GM19240 (cell line): ENCODE data around the gene PTPRJ.

ENCODE experiments used
- DNase-seq: peaks from one replicate; pipeline ENCODE4 v3.0.0; 2011; ENCODE audit warnings: low spot score; ENCODE audit not compliant: insufficient read length

Gene PTPRJ

DNA sequence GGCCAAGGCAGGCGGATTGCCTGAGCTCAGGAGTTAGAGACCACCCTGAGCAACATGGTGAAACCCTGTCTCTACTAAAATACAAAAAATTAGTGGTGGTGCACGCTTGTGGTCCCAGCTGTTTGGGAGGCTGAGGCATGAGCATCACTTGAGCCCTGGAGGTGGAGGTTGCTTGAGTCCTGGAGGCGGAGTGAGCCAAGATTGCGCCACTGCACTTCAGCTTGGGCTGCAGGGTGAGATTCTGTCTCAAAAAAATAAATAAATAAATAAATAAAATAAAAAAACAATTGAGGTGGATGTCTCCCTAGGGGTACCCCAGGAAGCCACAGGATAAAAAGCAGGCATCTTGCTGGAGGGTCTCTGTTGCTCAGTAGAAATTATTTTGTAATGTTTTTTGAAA is 14.1 kb downstream of the PTPRJ start:
- no peak for DNase-seq

DNA sequence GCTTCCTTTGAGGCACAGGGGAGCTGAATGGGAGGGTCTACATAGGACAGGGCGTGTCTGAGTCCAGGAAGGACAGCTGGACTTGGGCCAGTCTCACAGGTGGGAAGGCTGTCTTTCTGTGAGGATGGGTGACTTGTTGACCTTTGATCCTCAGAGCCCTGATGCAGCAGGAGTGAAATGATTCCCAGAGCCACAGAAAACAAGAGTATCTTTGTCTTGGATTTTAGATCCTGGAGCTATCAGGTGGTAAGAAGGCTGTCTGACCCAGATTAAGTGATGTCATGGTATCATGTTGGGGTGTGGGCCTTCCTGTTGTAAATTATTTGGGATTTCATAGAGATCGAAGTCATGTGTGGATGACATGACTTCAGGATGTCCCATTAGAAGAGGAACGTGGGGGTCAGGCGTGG is 15.0 kb downstream of the PTPRJ start:
- no peak for DNase-seq

- no peak for DNase-seq
Observed at GRCh38 chr11:47997063-47998053, 17.0 kb downstream of the PTPRJ start.

DNA sequence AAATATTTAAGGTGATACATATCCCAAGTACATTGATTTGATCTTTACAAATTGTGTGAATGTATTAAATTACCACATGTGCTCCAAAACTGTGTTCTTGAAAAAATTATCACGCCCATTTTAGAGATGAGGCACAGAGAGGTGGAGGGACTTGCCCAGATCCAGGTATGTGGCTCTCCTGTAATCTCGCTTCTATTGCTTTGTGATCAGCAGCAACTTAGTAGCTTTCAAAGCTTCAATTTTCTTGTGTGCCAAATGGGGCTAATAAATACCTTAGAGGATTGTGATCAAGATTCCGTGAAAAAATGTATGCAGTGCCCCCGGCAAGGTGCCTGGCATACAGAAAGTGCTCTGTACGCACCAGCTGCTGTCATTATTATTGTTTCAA is 18.0 kb downstream of the PTPRJ start:
- no peak for DNase-seq

- DNase-seq = no peak
Observed at GRCh38 chr11:47998733-47999359, 18.5 kb downstream of the PTPRJ start.

DNA sequence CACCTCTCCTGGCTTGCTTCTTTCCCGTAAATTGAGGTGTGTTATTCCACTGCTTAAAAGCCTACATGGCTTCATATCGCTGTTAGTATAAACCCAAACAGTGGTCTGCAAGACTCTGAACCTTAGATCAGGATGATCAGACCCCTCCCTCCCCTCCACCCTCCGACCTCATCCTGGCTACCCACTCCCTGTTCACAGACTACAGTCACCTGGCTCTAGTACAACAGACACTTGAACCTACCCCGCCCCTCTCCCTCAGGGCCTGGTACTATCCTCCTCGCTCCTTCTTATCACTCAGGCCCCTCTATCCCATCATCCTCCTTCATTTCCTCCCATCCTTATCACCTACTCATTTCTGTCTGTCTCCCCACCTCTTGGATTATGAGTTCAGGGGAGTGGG is 20.1 kb downstream of the PTPRJ start:
- DNase-seq = no peak

GRCh38 chr11:48001438-48002021 is 21.2 kb downstream of the PTPRJ start:
- no peak for DNase-seq

DNA sequence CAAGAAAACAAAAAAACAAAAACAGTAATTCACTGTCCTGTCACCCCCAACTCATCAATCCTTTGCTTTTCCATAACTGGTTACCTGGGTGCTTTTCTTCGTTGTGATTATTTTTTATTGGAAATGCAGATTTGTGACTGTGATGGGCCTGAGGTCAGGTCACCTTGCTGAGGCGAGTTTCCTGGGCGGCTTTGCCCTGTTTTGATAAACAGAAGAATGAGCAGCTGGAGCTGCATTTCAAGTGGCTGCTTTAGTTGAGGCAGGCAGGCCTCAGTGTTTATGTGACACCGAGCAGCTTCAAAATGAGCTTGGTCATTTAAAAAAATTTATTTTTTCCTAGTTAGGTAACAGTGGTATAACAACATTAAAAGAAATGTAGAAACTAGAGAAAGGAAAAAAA is 22.2 kb downstream of the PTPRJ start:
- no peak for DNase-seq

DNA sequence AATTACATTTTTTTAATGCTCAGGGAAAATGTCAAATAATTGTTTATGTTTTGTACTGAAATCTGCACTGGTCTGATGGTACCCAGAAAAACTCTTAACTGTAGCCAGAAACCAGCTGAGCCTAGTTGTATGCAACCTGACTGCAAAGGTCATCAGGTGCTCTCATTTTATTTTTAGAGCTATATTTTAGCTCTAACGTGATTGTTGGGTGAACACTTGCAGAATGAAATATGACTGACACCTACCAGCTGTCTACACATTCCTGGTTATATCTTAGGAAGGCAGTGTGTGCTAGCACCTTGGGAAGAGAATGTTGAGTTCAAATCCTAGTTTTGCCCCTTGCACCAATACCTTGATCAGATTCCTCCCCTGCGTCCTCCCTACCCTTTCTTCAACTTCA is 23.6 kb downstream of the PTPRJ start:
- no peak for DNase-seq

DNA sequence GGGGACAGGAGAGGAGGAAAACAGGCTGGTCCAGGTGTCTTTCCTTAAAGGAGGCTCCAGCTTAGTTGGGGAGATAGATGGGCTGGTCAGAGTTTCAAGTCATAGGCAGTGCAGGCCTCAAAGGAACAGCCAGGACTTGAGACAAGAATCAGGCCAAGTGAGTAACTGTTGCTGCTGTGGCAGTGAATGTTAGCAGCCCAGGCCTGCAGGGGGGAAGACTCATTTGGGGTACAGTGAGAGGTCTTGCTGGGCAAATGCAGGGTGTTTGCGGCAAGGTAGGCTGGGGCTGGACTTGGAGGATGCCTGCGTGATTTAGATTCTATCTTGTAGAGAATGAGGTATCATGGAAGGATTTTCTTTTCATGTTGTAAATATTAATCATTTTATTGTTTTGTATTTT is 24.1 kb downstream of the PTPRJ start:
- DNase-seq = no peak

GRCh38 chr11:48005136-48005535 is 24.8 kb downstream of the PTPRJ start:
- no peak for DNase-seq

DNA sequence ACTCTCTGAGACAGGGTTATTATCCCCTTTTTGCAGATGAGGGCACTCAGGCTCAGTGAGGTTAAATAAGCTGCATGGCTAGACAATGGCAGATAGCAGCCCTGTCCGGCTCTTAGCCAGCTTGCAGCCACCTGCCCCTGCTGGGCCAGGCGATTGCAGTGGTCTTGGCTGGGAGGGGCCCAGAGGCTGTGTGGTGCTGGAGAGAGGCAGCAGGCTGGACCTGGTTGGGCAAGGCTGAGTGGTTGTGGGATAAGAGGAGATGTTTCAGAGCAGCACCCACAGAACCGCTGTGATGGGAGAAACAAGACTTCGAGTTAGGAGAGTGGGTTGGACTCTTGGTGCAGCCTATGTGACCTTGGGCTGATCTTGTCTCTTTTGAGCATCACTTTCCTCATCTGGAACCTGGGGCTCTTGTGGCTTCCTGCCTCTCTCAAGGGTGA is 25.5 kb downstream of the PTPRJ start:
- DNase-seq = no peak

GRCh38 chr11:48006301-48006992 is 26.1 kb downstream of the PTPRJ start:
- DNase-seq = no peak

GRCh38 chr11:48007677-48008076 is 27.3 kb downstream of the PTPRJ start:
- DNase-seq = no peak

DNA sequence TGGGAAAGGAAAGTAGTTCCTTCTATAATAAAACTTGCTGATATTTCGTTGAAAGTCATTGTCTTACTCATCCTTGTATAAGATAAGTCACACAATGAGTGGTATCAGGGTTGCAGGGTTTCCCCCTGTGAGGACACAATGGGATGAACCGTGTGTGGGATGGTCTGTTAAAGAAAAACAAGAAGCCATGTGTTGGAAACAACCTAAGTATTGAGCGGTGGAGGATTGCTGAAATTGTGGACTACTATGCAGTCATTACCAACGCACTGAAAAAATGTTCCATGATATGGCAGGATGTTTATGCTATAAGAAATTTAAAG is 28.6 kb downstream of the PTPRJ start:
- DNase-seq = no peak

DNA sequence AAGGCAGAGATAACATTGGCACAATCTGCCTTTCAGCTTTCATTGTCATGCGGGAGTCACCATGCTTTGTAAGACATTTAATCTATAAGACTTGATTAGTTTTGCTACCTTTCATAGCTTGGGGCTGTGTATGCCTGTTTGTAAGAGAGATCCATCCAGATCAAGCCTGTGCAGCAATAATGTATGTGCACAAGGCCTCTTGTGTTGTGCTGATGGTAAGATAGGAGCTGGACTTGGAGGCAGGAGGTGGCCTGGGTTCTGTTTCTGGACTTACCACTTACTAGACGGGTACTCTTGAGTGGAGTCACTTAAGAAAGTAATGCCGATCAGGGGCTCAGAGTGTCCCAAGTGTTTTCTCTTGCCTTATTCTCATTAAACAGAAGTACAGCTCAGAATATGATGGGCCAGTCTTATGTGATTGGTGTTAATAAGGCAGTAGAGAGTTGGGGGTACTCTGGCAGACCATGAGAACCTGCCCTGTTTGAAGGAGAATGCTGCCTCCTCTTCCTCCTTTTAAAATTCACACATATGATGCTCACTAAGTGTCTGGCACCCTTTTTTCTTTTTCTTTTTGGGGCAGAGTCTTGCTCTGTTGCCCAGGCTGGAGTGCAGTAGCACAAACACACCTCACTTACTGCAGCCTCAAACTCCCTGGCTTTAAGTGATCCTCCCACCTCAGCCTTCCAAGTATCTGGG is 30.9 kb downstream of the PTPRJ start:
- no peak for DNase-seq

GRCh38 chr11:48011798-48012391 is 31.5 kb downstream of the PTPRJ start:
- DNase-seq = no peak

- no peak for DNase-seq
Observed at GRCh38 chr11:48013269-48013901, 33.0 kb downstream of the PTPRJ start.

- DNase-seq = no peak
Observed at GRCh38 chr11:48014917-48015316, 34.6 kb downstream of the PTPRJ start.

GRCh38 chr11:48017105-48017830 is 36.9 kb downstream of the PTPRJ start:
- no peak for DNase-seq
